ENCODE measurements around the gene ZNF546.
A peak's percentile ranks its signal among the peaks of the same experiment; 100 is the strongest.
"Not testable (repeated sequence)": the region's sequence is repeated elsewhere in the genome, so short reads cannot be mapped to it uniquely, and the experiment has no call there.

Gene ZNF546

GRCh38 chr19:39996811-39997637 is at the start of gene ZNF546:
ZNF546 (plus strand) TSS chr19:39997060; CDS start chr19:39998327, 1,267 bp downstream.
- ATAC-seq, result peak; percentile 91
- DNase-seq, result peak; percentile 90

DNA sequence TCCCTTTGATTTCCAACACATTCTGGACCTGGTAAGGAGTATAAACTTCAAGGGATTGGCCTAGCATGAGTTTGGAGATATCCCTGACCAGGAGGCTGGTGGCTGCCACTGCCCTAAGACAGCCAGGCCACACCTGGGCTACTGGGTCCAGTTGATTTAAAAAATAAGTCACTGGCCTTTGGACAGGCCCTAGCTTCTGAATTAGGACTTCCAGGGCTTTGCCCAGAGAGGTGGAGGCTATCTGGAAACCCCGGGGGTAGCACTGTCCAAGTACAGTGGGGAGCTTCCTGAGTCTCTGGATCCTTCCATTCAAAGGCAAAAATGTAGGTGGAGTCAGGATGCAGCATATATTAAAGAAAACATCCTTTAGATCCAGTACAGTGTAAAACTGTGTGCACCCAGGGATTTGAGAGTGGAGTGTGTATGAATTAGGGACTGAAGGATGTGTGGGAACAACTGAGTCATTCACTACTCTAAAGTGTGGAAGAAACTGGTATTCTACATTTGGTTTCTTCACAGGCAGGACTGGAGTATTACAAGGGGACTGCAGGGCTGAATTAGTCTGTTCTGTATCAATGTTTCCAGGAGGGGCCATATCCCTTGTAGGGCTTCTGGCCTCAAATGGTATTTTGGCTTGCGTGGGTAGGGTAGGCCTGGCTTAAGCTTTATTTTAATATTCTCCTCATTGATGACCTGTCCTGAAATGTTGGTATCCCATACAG is 47.7 kb upstream of the ZNF546 start:
- DNase-seq, result peak; percentile 16
- peak; percentile 87 for ATAC-seq

GRCh38 chr19:39951065-39951650 is 45.7 kb upstream of the ZNF546 start:
- DNase-seq, result peak; percentile 4

DNA sequence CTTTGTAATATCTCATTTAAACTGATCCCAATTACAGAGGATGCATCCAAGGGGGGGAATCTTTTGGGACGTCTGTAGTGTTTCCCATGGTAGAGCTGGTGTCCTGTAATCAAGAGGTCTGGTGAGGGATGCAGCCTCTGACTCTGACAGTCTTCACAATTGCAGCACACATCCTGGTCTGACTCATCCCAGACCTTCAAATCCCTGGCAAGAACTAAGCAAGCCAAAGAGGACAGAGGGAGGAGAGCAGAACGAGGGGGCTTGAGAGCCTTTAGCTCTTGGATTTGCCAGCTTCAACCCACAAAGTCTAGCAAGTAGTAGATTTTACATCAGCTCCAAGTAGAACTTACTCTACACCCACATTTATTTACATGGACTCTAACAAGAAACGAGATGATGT is 45.2 kb upstream of the ZNF546 start:
- DNase-seq (peak; percentile 25), ATAC-seq (no peak)

More at GRCh38 chr19:39951065-39951650, 45.7 kb upstream of the ZNF546 start:
- ATAC-seq, result no peak

DNA sequence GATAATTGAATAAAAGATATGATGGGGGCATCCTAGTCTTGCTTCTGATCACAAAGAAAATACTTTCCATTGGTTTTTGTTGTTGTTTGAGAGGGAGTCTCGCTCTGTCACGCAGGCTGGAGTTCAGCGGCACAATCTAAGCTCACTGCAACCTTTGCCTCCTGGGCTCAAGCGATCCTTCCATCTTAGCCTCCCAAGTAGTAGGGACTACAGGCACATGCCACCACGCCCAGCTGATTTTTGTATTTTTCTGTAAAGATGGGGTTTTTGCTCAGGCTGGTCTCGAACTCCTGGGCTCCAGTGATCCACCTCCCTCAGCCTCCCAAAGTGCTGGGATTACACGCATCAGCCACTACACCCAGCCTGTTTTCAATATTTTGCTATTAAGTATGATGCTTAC is 42.9 kb upstream of the ZNF546 start:
- DNase-seq (peak; percentile 6), ATAC-seq (no peak)

- peak; percentile 2 for DNase-seq
- not testable (repeated sequence) for ATAC-seq
These were observed 39.0 kb upstream of the ZNF546 start for GRCh38 chr19:39957886-39958285.

DNA sequence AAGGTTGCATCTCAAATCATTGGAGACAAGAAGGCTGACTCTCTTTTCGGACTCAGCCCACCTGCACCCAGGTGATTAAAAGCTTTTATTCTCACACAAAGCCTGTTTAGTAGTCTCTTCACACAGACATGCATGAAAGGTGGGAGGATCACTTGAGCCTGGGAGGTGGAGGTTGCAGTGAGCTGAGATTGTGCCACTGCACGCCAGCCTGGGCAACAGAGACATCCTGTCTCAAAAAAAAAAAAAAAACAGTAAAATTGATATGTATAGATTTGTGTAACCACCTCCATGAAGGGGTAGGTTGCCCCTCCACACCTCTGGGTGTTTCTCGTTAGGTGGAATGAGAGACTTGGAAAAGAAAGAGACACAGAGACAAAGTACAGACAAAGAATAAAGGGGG is 37.9 kb upstream of the ZNF546 start:
- peak; percentile 6 for DNase-seq
- ATAC-seq, result peak; percentile 35

- DNase-seq, result peak; percentile 6
- not testable (repeated sequence) for ATAC-seq
These were observed 37.5 kb upstream of the ZNF546 start for GRCh38 chr19:39959407-39959806.

DNA sequence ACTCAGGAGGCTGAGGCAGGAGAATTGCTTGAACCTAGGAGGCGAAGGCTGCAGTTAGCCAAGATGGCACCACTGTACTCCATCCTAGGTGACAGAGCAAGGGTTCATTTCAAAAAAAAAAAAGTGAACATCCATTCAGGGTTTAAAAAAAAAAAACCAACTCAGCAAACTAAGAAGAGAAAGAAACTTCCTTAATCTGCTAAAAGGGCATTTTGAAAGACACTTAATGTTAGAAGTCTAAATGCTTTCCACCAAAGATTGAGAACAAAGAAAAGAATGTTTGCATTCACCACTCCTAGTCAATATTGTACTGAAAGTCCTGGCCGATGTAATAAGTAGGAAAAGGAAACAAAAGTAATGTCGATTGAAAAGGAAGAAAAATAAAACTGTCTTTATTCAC is 33.0 kb upstream of the ZNF546 start:
- ATAC-seq, result no peak
- DNase-seq, result no peak

- ATAC-seq, result no peak
- peak; percentile 1 for DNase-seq
These were observed 30.2 kb upstream of the ZNF546 start for GRCh38 chr19:39966617-39967016.

GRCh38 chr19:39967561-39967960 is 29.3 kb upstream of the ZNF546 start:
- DNase-seq, result peak; percentile 2
- ATAC-seq, result no peak

DNA sequence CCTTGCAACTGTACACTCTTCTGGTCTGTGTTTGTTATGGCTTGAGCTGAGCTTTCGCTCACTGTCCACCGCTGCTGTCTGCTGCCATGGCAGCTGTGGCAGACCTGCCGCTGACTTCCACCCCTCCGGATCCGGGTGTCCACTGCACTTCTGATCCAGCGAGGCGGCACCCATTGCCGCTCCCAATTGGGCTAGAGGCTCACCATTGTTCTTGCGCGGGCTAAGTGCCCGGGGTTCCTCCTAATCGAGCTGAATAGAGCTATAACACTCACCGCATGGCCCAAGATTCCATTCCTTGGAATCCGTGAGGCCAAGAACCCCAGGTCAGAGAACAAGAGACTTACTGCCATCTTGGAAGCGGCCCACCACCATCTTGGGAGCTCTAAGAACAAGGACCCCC is 28.1 kb upstream of the ZNF546 start:
- ATAC-seq (no peak), DNase-seq (peak; percentile 2)

- DNase-seq (peak; percentile 5), ATAC-seq (no peak)
These were observed 27.6 kb upstream of the ZNF546 start for GRCh38 chr19:39969266-39969665.

GRCh38 chr19:39969681-39970424 is 27.0 kb upstream of the ZNF546 start:
- DNase-seq (peak; percentile 12), ATAC-seq (no peak)

DNA sequence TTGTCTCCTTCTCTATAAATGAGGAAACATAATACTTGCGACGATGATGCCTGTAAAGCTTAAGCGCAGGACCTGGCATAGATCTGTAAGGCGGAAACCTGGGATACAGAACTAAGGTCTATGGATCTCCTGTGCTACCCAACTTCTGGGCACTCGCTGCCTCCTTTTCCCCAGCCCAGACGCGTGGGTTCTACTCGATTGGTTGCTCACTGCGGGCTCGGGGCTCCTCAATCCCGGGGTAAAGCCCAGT is 26.5 kb upstream of the ZNF546 start:
- ATAC-seq (no peak), DNase-seq (no peak)

DNA sequence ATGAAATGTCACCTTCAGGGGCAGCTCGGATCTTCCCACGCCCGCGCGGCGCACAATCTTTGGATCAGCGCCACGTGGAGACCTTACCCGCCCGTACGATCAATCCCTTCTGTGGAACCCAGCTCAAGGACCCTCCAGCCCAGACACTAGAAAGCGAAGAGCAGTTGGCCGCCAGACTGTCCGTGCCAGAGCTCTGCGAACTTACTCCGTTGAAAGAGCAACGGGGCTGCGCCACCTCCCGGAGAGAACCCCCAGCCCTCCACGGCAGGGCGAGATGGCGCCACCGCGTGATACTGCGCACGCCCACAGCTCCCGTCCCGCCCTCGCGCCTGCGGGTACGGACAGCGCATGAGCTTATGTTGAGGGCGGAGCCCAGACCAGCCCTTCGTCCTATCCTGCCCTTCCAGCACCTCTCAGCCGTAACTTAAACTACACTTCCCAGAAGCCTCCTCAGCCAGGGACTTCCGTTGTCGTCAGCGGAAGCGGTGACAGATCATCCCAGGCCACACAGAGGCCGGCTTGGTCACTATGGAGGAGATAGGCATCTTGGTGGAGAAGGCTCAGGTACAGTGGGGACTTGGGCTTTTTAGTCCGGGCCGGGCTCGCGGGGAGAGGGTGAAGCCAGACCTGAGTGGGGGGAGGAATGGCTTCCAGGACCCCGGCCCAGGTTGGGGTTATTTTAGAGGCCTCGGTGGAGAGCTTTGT is 26.0 kb upstream of the ZNF546 start, which contains the start of gene PSMC4:
TSS of gene PSMC4 (plus strand) at position 491 of the 705 bp plus-strand sequence. CDS start at position 529, 38 bp downstream.
- peak; percentile 99 for ATAC-seq
- DNase-seq, result peak; percentile 99

GRCh38 chr19:39971380-39972035 is 25.4 kb upstream of the ZNF546 start:
- ATAC-seq (no peak), DNase-seq (peak; percentile 29)

GRCh38 chr19:39974377-39975155 is 22.3 kb upstream of the ZNF546 start:
- peak; percentile 1 for DNase-seq
- ATAC-seq, result no peak

DNA sequence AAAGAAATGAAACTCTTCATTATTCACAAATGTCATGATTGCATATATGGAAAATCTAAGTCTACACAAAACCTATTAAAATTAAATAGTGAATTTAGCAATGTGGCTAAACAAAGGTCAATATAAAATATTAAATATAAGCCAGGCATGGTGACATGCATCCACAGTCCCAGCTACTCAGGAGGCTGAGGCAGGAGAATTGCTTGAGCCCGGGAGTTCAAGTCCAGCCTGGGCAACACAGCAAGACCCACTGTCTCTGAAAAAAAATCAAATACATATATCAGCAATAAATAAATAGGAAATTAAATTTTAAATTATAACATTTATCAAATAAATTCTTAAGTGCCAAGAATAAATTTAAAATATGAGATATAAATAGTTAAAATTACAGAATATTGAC is 14.0 kb upstream of the ZNF546 start:
- DNase-seq, result no peak
- ATAC-seq, result no peak

- no peak for ATAC-seq
- no peak for DNase-seq
These were observed 13.1 kb upstream of the ZNF546 start for GRCh38 chr19:39983695-39984300.

Data from stimulated activated naive CD8-positive, alpha-beta T cell treated with anti-CD3 and anti-CD28 coated beads, Interleukin-15, Interleukin-2, amounts not matched to agents 100 U/mL and 50 U/mL, for 24 hours (primary cell).